Astrocyte of the hippocampus (primary cell): ENCODE measurements around the gene KIAA1217.
A peak's percentile ranks its signal among the peaks of the same experiment; 100 is the strongest.

Source experiments
- DNase-seq: peaks from one replicate; pipeline ENCODE4 v3.0.0; 2011; ENCODE audit warnings: low read depth, low spot score

The KIAA1217 gene

DNA sequence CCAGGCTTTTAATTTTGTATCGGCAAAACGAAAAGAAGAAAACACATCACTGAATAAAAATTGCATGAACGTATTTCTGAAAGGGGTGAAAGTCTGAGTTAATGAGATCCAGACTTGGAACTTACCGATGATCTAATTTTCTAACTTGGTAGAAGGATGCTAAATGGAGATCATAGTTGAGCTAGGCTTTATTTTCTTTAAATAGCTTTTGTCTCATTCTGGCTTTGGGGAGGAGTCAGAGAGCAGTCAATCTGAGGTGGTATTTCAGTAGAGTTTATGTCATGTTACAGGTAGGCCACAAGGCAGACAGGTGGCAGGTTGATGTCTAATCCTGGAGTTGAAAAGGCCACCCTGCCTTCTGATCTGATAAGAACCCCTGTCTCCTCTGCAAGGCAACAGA, 161.9 kb downstream of the KIAA1217 start:
- no peak for DNase-seq

- DNase-seq, result no peak
Measured at GRCh38 chr10:24371396-24371795, 162.5 kb downstream of the KIAA1217 start.

GRCh38 chr10:24374134-24374915, 165.4 kb downstream of the KIAA1217 start:
- DNase-seq, result peak; percentile 83

DNA sequence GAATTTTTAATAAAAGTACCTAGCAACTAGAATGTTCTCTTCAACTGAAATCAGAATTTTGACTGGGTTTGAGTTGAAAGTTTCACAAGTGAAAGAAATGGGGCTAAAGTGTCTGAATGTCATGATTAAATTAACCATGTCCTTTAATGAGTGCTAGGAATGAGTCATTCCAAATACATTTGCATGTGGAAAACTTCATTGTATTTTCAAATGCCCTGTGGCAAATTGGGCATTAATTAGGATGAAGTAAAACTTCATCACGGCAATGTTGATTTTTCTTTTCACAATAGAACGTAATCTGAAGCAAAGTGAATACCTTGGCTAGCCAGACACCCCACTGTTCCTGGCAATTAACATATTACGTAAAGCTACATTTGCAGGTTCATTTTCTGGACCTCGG, 166.6 kb downstream of the KIAA1217 start:
- DNase-seq, result peak; percentile 28

GRCh38 chr10:24376731-24377130, 167.8 kb downstream of the KIAA1217 start:
- no peak for DNase-seq

GRCh38 chr10:24378126-24378920, 169.4 kb downstream of the KIAA1217 start:
- DNase-seq, result no peak

- DNase-seq, result no peak
Measured at GRCh38 chr10:24381235-24382010, 172.5 kb downstream of the KIAA1217 start.

DNA sequence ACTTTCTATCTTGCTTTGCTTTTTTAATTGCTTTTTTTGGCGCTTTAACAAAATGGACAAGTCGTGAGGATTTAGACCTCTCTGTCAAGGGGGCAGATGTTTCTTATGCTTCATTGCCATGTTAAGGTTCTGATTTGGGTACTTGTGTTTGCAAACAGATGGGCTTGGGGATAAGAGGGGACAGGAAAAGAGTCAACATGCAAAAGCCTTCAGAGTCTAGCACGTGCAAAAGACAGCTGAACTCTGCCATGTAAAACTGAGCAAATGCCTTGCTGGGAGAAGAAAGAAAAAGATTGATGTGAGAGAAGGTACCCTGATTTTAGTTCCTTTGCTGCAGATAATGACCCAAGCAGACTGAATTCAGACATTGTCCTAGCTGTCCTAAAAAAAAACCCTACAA, 173.1 kb downstream of the KIAA1217 start:
- DNase-seq, result no peak

DNA sequence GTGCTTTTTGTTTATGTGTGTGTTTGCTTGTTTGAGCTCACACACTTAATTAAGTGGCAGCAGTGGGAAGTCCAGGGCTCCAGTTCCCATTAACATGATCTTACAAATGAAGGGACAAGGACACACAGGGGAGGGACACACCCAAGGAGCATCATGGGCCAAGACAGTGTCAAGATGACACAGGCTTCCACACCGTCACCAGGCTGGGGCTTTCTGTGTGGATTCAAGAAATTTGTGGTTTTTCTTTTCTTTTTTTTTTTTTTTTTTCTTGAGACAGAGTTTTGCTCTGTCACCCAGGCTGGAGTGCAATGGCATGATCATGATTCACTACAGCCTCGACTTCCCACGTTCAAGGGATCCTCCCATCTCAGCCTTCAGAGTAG, 173.6 kb downstream of the KIAA1217 start:
- DNase-seq, result peak; percentile 33

GRCh38 chr10:24382979-24383663, 174.2 kb downstream of the KIAA1217 start:
- peak; percentile 68 for DNase-seq

DNA sequence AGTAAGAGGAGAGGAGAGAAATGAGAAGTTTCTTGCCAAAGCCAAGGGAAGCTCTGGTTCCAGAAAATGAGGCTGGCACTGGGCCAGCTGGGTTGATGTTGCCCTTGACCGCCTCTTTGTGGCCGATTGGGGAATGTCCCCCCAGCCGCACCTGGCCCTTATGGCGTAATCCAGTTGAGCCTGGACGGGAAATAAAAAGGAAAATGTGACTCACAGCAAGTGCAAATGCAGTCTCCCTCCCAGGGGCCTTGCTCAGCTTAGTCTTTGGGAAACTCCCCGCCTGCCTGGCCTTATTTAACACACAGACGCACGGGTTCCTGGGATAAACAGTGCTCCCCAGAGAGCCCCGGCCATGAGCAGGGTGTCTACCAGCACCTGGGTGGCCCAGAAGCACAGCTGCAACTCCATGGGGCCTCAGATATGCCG, 174.8 kb downstream of the KIAA1217 start:
- peak; percentile 100 for DNase-seq

DNA sequence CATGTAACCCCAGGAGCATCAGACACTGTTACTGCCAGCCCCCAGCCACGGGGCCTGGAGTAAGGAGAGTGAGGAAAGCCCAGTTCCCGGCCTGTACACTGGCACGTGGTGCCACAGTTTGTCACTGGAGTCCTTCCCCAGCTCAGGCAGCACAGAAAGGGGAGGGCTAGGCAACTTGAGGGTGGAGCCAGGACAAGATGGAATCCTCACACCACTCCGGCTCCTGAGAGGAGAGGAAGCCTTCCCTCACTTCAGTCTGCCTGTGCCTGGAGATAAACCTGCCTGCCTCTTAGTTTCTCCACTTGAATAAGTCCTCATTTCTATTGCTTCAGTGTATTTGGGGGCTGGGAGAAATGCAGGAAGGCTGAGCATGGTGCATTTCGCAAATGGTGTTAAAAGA, 176.0 kb downstream of the KIAA1217 start:
- DNase-seq, result peak; percentile 51

GRCh38 chr10:24385776-24386175, 176.8 kb downstream of the KIAA1217 start:
- DNase-seq, result peak; percentile 98

DNA sequence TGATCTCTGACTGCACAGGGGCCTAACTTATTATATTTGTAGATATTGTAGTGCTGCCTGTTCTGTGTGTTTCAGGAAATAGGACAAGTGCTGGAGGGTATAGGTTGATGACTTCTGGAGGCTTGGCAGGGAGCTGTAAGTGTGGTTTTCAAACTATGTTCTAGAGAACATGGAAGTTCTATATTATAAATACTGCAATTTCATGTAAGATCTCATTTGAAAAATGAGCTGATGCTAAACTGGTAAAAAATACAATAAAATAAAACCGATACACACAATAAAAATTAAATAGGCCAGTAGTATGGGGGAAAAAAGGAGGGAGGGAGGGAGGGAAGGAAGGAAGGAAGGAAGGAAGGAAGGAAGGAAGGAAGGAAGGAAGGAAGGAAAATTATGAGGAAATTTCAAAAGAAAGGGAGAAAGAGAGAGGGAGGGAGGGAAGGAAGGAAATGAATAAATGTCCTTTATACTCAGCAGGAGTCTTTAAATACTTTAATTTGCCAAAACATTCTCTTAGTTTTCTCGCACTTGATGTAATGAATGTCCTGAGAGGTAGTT, 181.3 kb downstream of the KIAA1217 start:
- no peak for DNase-seq

GRCh38 chr10:24390746-24391145, 181.8 kb downstream of the KIAA1217 start:
- DNase-seq, result peak; percentile 38

DNA sequence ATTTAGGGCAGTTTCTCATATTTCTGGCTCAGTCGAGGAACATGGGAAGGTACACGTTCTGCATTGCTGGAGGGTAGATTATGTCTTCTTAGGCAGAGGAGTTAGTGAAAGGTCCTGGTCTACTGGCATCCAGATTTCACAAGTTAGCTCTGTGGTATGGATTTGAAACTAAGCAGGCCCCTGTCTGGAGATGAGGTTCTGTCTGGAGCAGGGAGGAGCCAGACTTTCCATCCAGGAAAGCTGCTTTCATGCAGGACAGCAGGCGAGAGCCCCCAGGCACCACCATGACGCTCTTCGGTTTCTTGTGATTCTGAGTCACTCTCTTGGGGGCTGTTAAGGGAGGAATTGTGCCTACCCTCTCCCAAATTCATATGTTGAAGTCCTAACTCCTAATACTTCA, 184.3 kb downstream of the KIAA1217 start:
- DNase-seq, result no peak

DNA sequence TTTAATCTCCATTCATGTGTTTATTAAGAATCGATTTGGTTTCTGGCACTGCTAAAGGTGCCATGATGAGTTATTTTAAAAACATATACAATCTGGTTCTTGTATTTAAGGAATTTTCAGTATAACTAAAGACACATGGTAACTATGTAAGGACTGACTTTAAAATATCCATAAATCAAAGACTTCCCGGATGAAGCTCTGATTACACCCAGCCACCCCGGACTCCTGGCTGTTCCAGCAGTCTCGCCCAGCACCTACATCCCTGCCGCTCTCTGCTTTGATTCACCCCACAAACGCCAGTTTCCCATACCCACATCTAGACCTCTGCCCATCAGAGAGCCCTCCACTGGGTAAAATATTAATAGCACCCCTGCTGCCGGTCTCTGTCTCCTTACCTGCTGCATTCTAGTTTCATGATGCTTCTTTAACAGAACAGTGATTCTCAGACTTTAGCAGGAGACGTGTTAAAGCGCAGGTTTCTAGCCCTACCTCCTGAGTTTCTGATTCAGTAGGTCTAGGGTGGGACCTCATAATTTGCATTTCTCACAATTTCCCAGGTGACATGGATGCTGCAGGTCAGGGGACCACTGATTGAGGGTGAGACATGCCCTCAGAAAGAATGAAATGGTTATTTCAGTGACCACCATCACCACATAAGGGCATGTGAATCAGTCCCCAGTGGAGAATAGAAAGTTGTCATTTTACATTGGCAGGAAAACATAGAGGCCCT, 185.7 kb downstream of the KIAA1217 start:
- DNase-seq, result no peak

- DNase-seq, result no peak
Measured at GRCh38 chr10:24396396-24396795, 187.5 kb downstream of the KIAA1217 start.

GRCh38 chr10:24397662-24398061, 188.7 kb downstream of the KIAA1217 start:
- DNase-seq, result no peak

DNA sequence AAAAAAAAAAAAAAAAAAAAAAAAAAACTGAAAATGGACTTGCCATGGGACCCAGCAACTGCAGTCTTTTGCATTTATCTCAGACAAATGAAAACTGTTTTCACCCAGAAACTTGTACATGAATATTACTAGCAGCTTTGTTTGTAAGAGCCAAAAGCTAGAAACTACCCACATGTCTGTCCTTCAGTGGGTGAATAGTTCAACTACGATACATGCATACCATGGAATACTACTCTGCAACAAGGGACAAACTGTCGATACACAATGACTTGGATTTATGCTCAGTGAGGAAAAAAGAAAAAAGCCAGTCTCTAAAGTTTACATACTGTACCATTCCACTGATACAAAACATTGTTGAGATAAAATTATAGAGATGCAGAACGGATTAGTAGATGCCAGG, 195.6 kb downstream of the KIAA1217 start:
- DNase-seq, result no peak

DNA sequence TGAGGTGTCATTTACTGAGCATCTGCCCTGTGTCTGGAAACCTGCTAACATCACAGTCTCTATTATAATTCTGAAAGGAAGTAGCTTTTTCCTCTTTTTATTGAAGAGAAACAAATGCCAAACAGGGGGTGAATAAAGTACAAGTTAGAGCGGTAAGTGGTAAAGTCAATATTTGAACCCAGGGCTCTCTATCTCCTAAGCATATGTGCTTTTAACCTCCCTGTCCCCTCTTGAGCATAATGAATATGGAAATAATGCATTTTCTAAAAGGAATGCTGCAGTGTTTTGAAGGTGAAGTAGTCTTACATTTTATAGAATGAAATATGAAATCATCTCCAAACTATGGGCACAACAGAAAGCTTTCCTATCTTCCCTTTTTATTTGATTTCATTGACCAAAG, 196.7 kb downstream of the KIAA1217 start:
- DNase-seq, result no peak
